Liver (tissue), 9 donors: ENCODE measurements around the gene CCL24. TPM values are rescaled to one million over a fixed set of nuclear protein-coding genes. Genes with fewer than 3 reads are reported as not detected.

ENCODE experiments used
- DNase-seq: peaks from one replicate; pipeline ENCODE4 v3.0.0-alpha.2; 2017; ENCODE audit warnings: low spot score
- H3K27ac ChIP-seq, 2 donors: one replicate each; pipeline ENCODE4 v1.7.0; 2013; ENCODE audit warnings: inconsistent platforms in 2 of 2, low read length in 2 of 2, control low read depth in 1 of 2, low read depth in 1 of 2, mild to moderate bottlenecking in 1 of 2
- H3K27me3 ChIP-seq, 4 donors: one replicate each; pipeline versions ENCODE4 v1.6.1 to v1.7.0; 2013; ENCODE audit warnings: low read length in 3 of 4, inconsistent platforms in 1 of 4, mild to moderate bottlenecking in 1 of 4, moderate library complexity in 1 of 4; ENCODE audit not compliant: control insufficient read depth in 4 of 4, insufficient read depth in 4 of 4
- H3K36me3 ChIP-seq, 4 donors: one replicate each; pipeline versions ENCODE4 v1.6.1 to v1.7.0; 2013; ENCODE audit warnings: low read length in 3 of 4, mild to moderate bottlenecking in 3 of 4, low read depth in 1 of 4, moderate library complexity in 1 of 4; ENCODE audit not compliant: control insufficient read depth in 4 of 4, insufficient read depth in 3 of 4
- H3K4me1 ChIP-seq, 4 donors: one replicate each; pipeline versions ENCODE4 v1.6.1 to v1.7.0; 2013; ENCODE audit warnings: low read length in 3 of 4, mild to moderate bottlenecking in 3 of 4, moderate library complexity in 1 of 4; ENCODE audit not compliant: control insufficient read depth in 4 of 4, insufficient read depth in 4 of 4
- H3K4me3 ChIP-seq, 3 donors: one replicate each; pipeline versions ENCODE4 v1.6.1 to v1.7.0; 2013; ENCODE audit warnings: low read length in 3 of 3, control low read depth in 1 of 3, low read depth in 1 of 3, mild to moderate bottlenecking in 1 of 3
- H3K9ac ChIP-seq, 2 donors: one replicate each; pipeline ENCODE4 v1.7.0; 2013; ENCODE audit warnings: low read length in 2 of 2, mild to moderate bottlenecking in 2 of 2, moderate library complexity in 2 of 2, control low read depth in 1 of 2, low read depth in 1 of 2
- H3K9me3 ChIP-seq, 4 donors: one replicate each; pipeline versions ENCODE4 v1.6.1 to v1.7.0; 2013; ENCODE audit warnings: low read length in 3 of 4; ENCODE audit not compliant: control insufficient read depth in 4 of 4
- EGR1 ChIP-seq, 2 donors: IDR thresholded peaks; 2 replicates each; pipeline ENCODE4 v1.6.1; 2016 to 2018; ENCODE audit warnings: antibody characterized with exemption in 2 of 2, low read depth in 2 of 2
- FOXA2 ChIP-seq: IDR thresholded peaks from 2 replicates; pipeline ENCODE4 v1.6.1; 2016; ENCODE audit warnings: antibody characterized with exemption
- GABPA ChIP-seq, 2 donors: IDR thresholded peaks in 1 of 2; conservative IDR thresholded peaks in 1 of 2; 2 replicates each; pipeline ENCODE4 v1.6.1; 2016; ENCODE audit warnings: antibody characterized with exemption in 2 of 2, mild to moderate bottlenecking in 1 of 2, moderate library complexity in 1 of 2
- HNF4A ChIP-seq, 2 donors: conservative IDR thresholded peaks; 2 replicates each; pipeline ENCODE4 v1.6.1; 2016; ENCODE audit warnings: antibody characterized with exemption in 2 of 2, mild to moderate bottlenecking in 2 of 2
- HNF4G ChIP-seq: IDR thresholded peaks from 2 replicates; pipeline ENCODE4 v1.6.1; 2016; ENCODE audit warnings: antibody characterized with exemption
- JUND ChIP-seq, 2 donors: IDR thresholded peaks; 2 replicates each; pipeline ENCODE4 v1.6.1; 2016; ENCODE audit warnings: antibody characterized with exemption in 2 of 2
- NR2F2 ChIP-seq: IDR thresholded peaks from 2 replicates; pipeline ENCODE4 v1.6.1; 2016; ENCODE audit warnings: antibody characterized with exemption
- RAD21 ChIP-seq, 2 donors: IDR thresholded peaks; 2 replicates each; pipeline ENCODE4 v1.6.1; 2016; ENCODE audit warnings: antibody characterized with exemption in 2 of 2, mild to moderate bottlenecking in 2 of 2
- RXRA ChIP-seq, 2 donors: IDR thresholded peaks; 2 replicates each; pipeline ENCODE4 v1.6.1; 2017 to 2018; ENCODE audit warnings: antibody characterized with exemption in 2 of 2, mild to moderate bottlenecking in 1 of 2
- SP1 ChIP-seq: IDR thresholded peaks from 2 replicates; pipeline ENCODE4 v1.6.1; 2018; ENCODE audit warnings: antibody characterized with exemption, mild to moderate bottlenecking
- TAF1 ChIP-seq: conservative IDR thresholded peaks from 2 replicates; pipeline ENCODE4 v1.6.1; 2016; ENCODE audit warnings: antibody characterized with exemption, mild to moderate bottlenecking
- YY1 ChIP-seq: IDR thresholded peaks from 2 replicates; pipeline ENCODE4 v1.6.1; 2016; ENCODE audit warnings: antibody characterized with exemption, mild to moderate bottlenecking
- WGBS: extraction: QIAGEN DNeasy Blood & Tissue Kit; methylation state at CpG from one replicate; pipeline ENCODE4 v1.1.7; 2013; 5-methylcytosine and 5-hydroxymethylcytosine counted together
- polyA plus RNA-seq, 2 donors: library from polyadenylated mRNA; stranded (reverse) in 1 of 2; unstranded in 1 of 2; fragments of 200-250 nt in 1 of 2; fragments of >200 nt in 1 of 2; fragmentation: Nextera tagmentation in 1 of 2; extraction: Ambion mirVana in 1 of 2; gene quantifications; one replicate each; pipeline versions ENCODE4 v1.2.1 to v1.2.3, GENCODE V29; 2013 to 2015
- total RNA-seq, 2 donors: library from RNA; depleted of rRNA; stranded (reverse); fragments of >200 nt; gene quantifications; one replicate each; pipeline ENCODE4 v1.2.3, GENCODE V29; 2014
- TF ChIP-seq, protein P1 (sequence below): fragments of 150-350 bp; IDR thresholded peaks from 2 replicates; pipeline ENCODE4 v1.5.1; 2017; ENCODE audit warnings: improper control_type of control experiment, low read depth, low read length; ENCODE audit not compliant: missing input control
- TF ChIP-seq, protein P2 (sequence below): IDR thresholded peaks from 2 replicates; pipeline ENCODE4 v1.6.1; 2016; ENCODE audit warnings: antibody characterized with exemption
- TF ChIP-seq, protein P3 (sequence below): IDR thresholded peaks from 2 replicates; pipeline ENCODE4 v1.6.1; 2016; ENCODE audit warnings: antibody characterized with exemption
- TF ChIP-seq, protein P4 (sequence below): IDR thresholded peaks from 2 replicates; pipeline ENCODE4 v1.6.1; 2016; ENCODE audit warnings: antibody characterized with exemption, mild to moderate bottlenecking
- TF ChIP-seq, protein P5 (sequence below): IDR thresholded peaks from 2 replicates; pipeline ENCODE4 v1.6.1; 2016; ENCODE audit warnings: antibody characterized with exemption
- donor health status: healthy.
- donor health status: healthy.
- donor health status: healthy.
- donor health status: healthy.
- donor health status: healthy.

The CCL24 gene
- total and polyA plus RNA-seq, 4 donors, result 0.47 to 2.1 (median 1.6) TPM; not detected in 1

DNA sequence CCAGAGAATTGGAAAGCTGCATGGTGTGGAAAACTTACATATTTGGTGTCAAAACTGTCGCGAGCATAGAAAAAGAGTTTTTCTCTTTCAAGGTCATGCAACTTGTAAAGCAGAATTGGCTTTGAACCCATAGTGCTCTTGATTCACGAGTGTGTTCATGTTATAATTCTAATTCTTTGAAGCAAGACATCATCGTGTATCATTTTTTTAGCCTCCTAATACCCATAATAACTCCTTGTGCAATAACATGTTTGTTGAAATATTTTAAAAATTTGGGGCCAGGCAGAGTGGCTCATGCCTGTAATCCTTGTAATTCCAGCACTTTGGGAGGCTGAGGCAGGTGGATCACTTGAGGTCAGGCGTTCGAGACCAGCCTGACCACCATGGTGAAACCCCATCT is 4.2 kb downstream of the CCL24 start:
- Histone ChIP-seq H3K4me3 (no peak overlapping the region), H3K27ac (no peak overlapping the region), H3K36me3 (no peaks in the 10 kb centered on the region), H3K9me3 (peaks cover 1 to 12% (median 7%) of the 10 kb centered on the region in 4 donors), H3K9ac (no peak overlapping the region), H3K4me1 (no peaks in the 10 kb centered on the region), H3K27me3 (no peaks in the 10 kb centered on the region)
- TF ChIP-seq EGR1 (IDR thresholded peaks at IDR 0.05; ENCODE audit: low read depth in 2 of 2), result no peak
- TF ChIP-seq FOXA2, result no peak
- no peak for TF ChIP-seq HNF4A (conservative IDR thresholded peaks at IDR 0.05)
- TF ChIP-seq, protein P1, sequence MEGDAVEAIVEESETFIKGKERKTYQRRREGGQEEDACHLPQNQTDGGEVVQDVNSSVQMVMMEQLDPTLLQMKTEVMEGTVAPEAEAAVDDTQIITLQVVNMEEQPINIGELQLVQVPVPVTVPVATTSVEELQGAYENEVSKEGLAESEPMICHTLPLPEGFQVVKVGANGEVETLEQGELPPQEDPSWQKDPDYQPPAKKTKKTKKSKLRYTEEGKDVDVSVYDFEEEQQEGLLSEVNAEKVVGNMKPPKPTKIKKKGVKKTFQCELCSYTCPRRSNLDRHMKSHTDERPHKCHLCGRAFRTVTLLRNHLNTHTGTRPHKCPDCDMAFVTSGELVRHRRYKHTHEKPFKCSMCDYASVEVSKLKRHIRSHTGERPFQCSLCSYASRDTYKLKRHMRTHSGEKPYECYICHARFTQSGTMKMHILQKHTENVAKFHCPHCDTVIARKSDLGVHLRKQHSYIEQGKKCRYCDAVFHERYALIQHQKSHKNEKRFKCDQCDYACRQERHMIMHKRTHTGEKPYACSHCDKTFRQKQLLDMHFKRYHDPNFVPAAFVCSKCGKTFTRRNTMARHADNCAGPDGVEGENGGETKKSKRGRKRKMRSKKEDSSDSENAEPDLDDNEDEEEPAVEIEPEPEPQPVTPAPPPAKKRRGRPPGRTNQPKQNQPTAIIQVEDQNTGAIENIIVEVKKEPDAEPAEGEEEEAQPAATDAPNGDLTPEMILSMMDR, result no peak
- TF ChIP-seq GABPA (IDR thresholded peaks at IDR 0.05 in 1 of 2, conservative IDR thresholded peaks at IDR 0.05 in 1 of 2), result no peak
- TF ChIP-seq, protein P2, sequence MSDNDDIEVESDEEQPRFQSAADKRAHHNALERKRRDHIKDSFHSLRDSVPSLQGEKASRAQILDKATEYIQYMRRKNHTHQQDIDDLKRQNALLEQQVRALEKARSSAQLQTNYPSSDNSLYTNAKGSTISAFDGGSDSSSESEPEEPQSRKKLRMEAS, result no peak
- TF ChIP-seq RXRA (IDR thresholded peaks at IDR 0.05), result no peak
- TF ChIP-seq JUND (IDR thresholded peaks at IDR 0.05), result no peak
- no peak for TF ChIP-seq HNF4G
- TF ChIP-seq, protein P3, sequence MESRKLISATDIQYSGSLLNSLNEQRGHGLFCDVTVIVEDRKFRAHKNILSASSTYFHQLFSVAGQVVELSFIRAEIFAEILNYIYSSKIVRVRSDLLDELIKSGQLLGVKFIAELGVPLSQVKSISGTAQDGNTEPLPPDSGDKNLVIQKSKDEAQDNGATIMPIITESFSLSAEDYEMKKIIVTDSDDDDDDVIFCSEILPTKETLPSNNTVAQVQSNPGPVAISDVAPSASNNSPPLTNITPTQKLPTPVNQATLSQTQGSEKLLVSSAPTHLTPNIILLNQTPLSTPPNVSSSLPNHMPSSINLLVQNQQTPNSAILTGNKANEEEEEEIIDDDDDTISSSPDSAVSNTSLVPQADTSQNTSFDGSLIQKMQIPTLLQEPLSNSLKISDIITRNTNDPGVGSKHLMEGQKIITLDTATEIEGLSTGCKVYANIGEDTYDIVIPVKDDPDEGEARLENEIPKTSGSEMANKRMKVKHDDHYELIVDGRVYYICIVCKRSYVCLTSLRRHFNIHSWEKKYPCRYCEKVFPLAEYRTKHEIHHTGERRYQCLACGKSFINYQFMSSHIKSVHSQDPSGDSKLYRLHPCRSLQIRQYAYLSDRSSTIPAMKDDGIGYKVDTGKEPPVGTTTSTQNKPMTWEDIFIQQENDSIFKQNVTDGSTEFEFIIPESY, result no peak
- TF ChIP-seq YY1, result no peak
- TF ChIP-seq, protein P4, sequence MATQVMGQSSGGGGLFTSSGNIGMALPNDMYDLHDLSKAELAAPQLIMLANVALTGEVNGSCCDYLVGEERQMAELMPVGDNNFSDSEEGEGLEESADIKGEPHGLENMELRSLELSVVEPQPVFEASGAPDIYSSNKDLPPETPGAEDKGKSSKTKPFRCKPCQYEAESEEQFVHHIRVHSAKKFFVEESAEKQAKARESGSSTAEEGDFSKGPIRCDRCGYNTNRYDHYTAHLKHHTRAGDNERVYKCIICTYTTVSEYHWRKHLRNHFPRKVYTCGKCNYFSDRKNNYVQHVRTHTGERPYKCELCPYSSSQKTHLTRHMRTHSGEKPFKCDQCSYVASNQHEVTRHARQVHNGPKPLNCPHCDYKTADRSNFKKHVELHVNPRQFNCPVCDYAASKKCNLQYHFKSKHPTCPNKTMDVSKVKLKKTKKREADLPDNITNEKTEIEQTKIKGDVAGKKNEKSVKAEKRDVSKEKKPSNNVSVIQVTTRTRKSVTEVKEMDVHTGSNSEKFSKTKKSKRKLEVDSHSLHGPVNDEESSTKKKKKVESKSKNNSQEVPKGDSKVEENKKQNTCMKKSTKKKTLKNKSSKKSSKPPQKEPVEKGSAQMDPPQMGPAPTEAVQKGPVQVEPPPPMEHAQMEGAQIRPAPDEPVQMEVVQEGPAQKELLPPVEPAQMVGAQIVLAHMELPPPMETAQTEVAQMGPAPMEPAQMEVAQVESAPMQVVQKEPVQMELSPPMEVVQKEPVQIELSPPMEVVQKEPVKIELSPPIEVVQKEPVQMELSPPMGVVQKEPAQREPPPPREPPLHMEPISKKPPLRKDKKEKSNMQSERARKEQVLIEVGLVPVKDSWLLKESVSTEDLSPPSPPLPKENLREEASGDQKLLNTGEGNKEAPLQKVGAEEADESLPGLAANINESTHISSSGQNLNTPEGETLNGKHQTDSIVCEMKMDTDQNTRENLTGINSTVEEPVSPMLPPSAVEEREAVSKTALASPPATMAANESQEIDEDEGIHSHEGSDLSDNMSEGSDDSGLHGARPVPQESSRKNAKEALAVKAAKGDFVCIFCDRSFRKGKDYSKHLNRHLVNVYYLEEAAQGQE, result no peak
- TF ChIP-seq SP1, result no peak
- TF ChIP-seq TAF1, result no peak
- TF ChIP-seq, protein P5, sequence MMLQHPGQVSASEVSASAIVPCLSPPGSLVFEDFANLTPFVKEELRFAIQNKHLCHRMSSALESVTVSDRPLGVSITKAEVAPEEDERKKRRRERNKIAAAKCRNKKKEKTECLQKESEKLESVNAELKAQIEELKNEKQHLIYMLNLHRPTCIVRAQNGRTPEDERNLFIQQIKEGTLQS, result no peak
- no peak for TF ChIP-seq RAD21 (IDR thresholded peaks at IDR 0.05)
- 70% methylated on average over 6 of the region's 6 CpGs for WGBS
- DNase-seq, result no peak

DNA sequence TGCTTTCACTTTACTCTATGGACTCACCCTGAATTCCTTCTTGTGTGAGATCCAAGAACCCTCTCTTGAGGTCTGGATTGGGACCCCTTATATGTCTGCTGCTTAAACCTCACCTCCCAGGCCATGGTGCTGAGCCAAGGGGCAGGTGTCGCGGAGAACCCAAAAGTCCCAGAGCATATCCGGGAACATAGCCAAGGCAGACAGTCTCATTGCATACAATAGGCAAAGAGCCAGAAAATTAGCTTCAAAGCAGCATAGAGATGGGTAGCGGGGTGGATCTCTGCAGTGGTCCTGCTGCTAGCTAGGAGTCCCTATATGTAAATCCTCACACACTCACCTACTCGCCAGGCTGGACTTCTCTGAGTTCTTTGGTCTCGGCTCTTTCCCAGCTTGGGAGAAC is 5.5 kb downstream of the CCL24 start:
- H3K27me3 ChIP-seq, result no peaks in the 10 kb centered on the region
- H3K36me3 ChIP-seq, result no peaks in the 10 kb centered on the region
- H3K4me3 ChIP-seq, result no peak overlapping the region
- no peak overlapping the region for H3K27ac ChIP-seq
- DNase-seq, result no peak
- WGBS, result 58% methylated on average over 6 of the region's 6 CpGs
- H3K4me1 ChIP-seq, result no peaks in the 10 kb centered on the region
- H3K9me3 ChIP-seq, result peaks cover 1 to 12% (median 7%) of the 10 kb centered on the region in 4 donors
- no peak for TF ChIP-seq FOXA2
- TF ChIP-seq HNF4A (conservative IDR thresholded peaks at IDR 0.05), result no peak
- TF ChIP-seq TAF1, result no peak
- TF ChIP-seq RAD21 (IDR thresholded peaks at IDR 0.05), result no peak
- no peak for TF ChIP-seq HNF4G
- no peak for TF ChIP-seq JUND (IDR thresholded peaks at IDR 0.05)
- no peak for TF ChIP-seq EGR1 (IDR thresholded peaks at IDR 0.05; ENCODE audit: low read depth in 2 of 2)
- TF ChIP-seq NR2F2, result no peak
- no peak for TF ChIP-seq GABPA (IDR thresholded peaks at IDR 0.05 in 1 of 2, conservative IDR thresholded peaks at IDR 0.05 in 1 of 2)
- TF ChIP-seq, protein P4, result no peak
- no peak for TF ChIP-seq YY1
- TF ChIP-seq, protein P2, result no peak
- H3K9ac ChIP-seq, result no peak overlapping the region
